Endothelial cell of hepatic sinusoid (primary cell): Measurements from ENCODE around the gene CSMD2.

Experiments
- in situ Hi-C: cut with HindIII; loops from 2 replicates; pipeline ENCODE4 v1.10.0; 2017; ENCODE audit warnings: low sequenced_read_pairs

CSMD2 gene

GRCh38 chr1:34162852-34163766, 1.9 kb downstream of the CSMD2 start:
- in situ Hi-C loops: no loop called here

DNA sequence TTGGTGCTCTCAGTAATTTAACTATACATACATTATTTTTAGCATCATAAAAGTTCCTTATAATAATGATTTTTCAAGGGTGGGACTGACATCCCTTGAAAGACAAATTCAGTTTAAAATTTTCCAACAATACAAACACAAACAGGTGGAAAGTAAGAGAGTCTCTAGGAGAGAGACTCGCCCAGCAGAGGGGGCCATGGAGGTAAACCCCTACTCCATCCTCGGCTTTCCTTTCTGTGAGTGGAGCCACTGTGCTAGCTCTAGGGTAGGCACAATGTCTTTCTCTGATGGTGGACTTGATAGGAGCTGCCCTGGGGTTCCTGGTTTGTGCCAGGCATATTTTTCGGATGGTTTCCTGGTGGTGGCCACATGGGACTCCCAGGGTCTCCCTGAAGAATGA, 8.3 kb downstream of the CSMD2 start:
- in situ Hi-C loops: no loop called here

DNA sequence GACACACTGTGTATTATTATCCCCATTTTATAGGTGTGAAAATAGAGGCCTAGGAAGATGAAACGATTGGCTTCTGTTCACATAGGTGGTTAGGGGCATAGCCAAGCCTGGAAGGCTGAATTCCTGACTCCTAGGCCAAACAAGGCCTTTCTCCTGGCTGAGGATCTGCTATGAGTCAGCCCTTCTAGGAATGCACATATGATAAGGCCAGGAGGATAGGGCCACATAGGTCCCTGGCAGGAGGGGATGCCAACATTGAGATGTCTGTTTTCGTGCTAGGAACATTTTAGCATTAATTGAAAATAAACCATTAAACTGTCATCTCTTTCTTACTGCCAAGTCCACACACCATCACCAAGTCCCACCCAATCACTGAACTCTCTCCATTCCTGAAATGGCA, 9.2 kb downstream of the CSMD2 start:
- in situ Hi-C loops: no loop called here

- in situ Hi-C loops: no loop called here
Measured at GRCh38 chr1:34153246-34153645, 11.8 kb downstream of the CSMD2 start.

GRCh38 chr1:34149501-34149900, 15.5 kb downstream of the CSMD2 start:
- in situ Hi-C loops: no loop called here

DNA sequence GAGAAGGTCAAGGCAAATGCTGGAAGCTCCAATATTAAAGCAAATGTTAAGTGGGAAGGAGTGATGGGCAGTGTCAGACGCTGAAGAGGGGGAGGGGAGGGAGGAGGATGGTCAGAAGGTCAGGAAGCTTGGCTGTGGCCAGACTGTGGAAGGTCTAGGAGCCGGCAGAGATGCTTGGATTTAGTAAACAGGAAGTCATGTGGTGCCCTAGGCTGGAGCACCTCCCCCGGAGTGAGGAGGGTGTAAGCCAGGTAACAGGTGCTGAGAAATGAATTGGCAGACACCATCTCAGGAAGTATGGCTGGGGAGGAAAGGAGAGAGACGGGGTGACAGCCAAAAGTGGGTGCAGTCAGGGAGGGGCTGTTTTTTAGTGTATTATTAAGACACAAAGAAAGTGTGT, 17.7 kb downstream of the CSMD2 start:
- in situ Hi-C loops: no loop called here

DNA sequence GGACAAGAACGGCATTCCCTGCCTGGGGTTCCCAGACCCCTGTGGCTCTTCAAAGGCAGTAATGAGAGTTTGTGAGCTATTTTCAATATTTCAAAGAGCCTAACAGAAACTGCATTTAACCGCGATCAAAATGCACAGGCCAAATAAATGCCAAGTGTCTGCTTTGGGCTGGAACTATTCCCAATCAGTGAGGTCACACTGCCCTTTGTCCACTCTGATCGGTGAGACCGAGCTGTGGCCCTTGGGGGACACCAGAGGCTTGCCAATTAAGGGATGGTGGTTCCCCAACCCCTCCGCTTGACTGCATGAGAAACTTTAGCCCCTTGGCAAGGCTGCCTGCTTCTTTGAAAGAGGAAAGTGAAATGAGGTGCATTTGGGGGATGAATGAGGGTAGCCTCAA, 20.3 kb downstream of the CSMD2 start:
- in situ Hi-C loops: no loop called here

- in situ Hi-C loops: no loop called here
Measured at GRCh38 chr1:34143975-34144374, 21.1 kb downstream of the CSMD2 start.

- in situ Hi-C loops: no loop called here
Measured at GRCh38 chr1:34140011-34140676, 24.9 kb downstream of the CSMD2 start.

- in situ Hi-C loops: no loop called here
Measured at GRCh38 chr1:34137411-34137810, 27.6 kb downstream of the CSMD2 start.

- in situ Hi-C loops: no loop called here
Measured at GRCh38 chr1:34132161-34132420, 32.9 kb downstream of the CSMD2 start.

- in situ Hi-C loops: no loop called here
Measured at GRCh38 chr1:34131396-34132160, 33.5 kb downstream of the CSMD2 start.

DNA sequence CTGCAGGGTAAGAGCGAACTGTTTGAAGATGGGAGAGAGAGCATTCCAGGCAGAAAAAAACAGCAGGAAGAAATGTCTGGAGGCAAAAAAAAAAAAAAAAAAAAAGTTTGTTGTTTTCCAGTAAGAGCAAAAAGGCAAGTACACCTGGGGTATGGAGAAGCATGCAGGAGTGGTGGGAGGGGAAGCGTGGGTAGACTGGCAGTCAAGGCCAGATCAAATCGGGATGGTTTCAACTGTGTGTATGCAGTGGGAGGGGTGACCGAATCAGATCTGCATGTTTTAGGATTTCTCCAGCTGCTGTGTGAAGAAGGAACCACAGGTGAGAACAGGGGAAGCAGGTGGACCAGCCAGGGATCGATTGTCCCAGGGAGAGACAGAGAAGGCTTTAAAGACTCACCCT, 34.7 kb downstream of the CSMD2 start:
- in situ Hi-C loops: no loop called here

GRCh38 chr1:34129630-34130029, 35.4 kb downstream of the CSMD2 start:
- in situ Hi-C loops: no loop called here

DNA sequence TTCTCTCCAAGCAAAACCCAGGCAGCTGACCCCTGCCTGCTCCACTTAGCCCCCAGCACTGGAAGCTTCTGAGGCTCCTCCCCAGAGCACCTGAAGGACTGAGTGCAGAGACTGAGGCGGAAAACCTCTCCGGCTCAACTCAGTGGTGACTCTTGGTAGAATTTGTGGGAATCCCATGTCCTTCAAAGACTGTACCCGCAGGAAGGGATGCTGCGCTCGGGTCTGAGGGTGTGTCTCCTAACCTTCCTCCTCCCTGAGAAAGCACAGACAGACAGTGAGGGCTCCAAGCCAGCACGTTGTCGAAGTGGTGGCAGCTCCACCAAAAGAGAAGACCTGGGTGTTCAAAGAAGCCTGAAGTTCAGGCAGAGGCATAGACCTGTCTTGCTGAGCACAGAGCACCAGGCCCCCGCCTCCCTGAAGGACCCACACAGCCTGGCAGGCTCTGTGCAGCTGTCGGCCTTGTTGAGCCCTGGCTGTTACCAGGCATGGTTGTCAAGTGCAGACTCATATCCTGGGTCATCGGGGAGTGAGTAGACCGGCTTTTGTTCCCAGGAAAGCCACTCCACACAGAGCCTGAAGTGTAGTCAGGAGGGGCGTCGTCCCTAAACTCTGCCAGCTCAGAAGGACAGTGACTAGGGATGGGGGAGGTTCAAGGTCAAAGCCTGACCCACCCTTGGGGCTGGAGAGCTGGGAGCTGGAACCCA, 36.7 kb downstream of the CSMD2 start:
- in situ Hi-C loops: no loop called here

DNA sequence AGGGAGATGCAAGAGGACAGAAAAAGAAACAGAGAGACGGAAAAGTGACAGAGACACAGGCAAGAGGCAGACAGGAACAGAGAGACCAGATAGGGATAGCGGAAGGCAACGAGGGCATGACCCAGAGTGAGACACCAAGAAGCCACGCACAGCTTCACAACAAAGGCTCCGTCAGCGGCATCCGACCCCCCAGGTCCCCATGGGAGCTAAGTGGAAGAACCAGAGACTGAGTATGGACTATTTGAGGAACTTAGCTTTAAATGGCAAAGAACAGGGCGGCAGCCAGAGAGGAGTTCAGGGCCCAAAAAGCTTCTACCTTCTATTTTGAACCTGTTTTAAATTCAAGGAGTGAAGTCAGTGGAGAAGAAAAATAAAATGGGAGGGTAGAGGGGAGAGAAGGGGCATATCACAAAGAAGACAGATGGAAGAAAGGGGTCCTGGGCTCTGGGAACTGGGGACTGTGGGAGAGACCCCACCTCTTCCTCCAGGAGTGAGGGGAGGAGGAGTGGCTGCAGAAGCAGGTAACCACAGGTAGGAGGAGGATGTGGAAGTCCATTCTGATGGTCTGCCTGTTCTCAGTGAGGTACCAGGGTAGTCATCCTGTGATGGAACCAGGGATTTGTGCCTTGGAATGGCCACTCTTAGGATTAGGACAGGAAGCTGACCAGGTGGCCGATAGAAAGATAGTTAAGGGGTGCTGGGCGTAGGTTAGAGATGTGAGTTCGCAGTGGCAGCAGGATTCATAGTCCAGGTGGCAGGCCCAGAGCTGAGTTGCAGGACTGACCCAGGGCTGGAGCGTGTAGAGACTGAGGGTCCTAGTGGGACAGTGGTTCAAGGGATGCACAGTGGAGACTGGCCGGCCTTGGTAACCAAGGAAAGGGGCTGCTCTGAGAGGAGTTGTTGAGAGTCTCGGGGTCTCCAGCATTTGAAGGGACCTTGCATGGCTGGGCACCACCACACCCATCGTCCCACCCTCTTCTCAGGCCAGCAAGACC, 37.7 kb downstream of the CSMD2 start:
- in situ Hi-C loops: no loop called here

DNA sequence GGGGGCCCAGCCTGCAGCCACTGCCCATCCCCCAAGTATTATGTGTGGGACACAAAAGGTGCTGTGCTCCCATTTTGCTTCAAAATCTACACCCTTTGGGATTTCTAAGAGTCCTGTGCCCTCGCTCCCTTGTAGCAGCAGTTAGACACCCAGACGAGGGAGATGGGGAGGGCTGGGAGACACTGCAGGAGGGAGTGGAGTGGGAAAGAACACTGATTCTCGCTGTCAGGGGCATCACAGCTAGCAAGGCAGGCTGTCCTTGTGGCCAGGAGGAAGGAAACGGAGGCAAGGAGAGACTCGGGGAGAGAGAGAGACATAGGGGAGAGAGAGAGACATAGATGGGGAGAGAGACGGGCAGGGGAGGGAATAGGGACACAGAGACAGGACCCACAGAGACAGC, 38.5 kb downstream of the CSMD2 start:
- in situ Hi-C loops: no loop called here

GRCh38 chr1:34125721-34126380, 39.2 kb downstream of the CSMD2 start:
- in situ Hi-C loops: no loop called here

GRCh38 chr1:34122080-34122932, 42.7 kb downstream of the CSMD2 start:
- in situ Hi-C loops: no loop called here
